Measurements from ENCODE around the gene PRND. TPM values are rescaled to one million over a fixed set of nuclear protein-coding genes. Genes with fewer than 3 reads are reported as not detected.
A peak's percentile ranks its signal among the peaks of the same experiment; 100 is the strongest.

The PRND gene
- total and polyA plus RNA-seq, 11 donors, result 0.06 to 0.45 (median 0.25) TPM; not detected in 7

DNA sequence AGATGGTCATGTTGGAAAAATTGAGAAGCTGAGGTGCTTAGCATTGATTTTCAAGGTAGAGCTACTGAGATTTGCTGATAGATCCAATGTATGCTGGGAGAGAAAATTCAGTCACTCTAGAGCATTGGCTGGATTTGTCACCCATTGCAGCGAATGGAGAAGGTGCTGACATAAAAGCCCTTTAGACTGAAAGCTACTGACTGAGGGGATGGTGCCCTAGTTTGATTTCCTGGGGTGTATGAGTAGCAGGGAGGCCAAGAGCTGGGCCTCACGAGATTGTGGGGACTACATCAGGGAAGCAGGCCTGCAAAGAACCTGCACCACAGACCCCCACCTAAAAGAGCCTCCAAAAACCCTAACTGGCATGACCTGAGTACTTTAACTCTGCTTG lies 23.9 kb upstream of the PRND start:
- no peak for DNase-seq
- Histone ChIP-seq H3K4me1 (peaks cover 0 to 10% (median 0%) of the 10 kb centered on the region in 12 donors), H3K9me3 (no peaks in the 10 kb centered on the region), H3K27me3 (no peaks in the 10 kb centered on the region), H3K4me3 (no peak overlapping the region), H3K36me3 (peaks cover 0 to 48% (median 19%) of the 10 kb centered on the region in 9 donors), H3K27ac (no peak overlapping the region)
- 60 to 78% (median 65%) methylated on average over 2 of the region's 2 CpGs for WGBS, 4 donors
- TF ChIP-seq, protein P1, sequence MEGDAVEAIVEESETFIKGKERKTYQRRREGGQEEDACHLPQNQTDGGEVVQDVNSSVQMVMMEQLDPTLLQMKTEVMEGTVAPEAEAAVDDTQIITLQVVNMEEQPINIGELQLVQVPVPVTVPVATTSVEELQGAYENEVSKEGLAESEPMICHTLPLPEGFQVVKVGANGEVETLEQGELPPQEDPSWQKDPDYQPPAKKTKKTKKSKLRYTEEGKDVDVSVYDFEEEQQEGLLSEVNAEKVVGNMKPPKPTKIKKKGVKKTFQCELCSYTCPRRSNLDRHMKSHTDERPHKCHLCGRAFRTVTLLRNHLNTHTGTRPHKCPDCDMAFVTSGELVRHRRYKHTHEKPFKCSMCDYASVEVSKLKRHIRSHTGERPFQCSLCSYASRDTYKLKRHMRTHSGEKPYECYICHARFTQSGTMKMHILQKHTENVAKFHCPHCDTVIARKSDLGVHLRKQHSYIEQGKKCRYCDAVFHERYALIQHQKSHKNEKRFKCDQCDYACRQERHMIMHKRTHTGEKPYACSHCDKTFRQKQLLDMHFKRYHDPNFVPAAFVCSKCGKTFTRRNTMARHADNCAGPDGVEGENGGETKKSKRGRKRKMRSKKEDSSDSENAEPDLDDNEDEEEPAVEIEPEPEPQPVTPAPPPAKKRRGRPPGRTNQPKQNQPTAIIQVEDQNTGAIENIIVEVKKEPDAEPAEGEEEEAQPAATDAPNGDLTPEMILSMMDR (IDR thresholded peaks at IDR 0.05), result no peak
- no peak for TF ChIP-seq POLR2A (IDR thresholded peaks at IDR 0.05)
- ATAC-seq, result no peak
- intact Hi-C loops (cut with DNase I), result no loop called here

DNA sequence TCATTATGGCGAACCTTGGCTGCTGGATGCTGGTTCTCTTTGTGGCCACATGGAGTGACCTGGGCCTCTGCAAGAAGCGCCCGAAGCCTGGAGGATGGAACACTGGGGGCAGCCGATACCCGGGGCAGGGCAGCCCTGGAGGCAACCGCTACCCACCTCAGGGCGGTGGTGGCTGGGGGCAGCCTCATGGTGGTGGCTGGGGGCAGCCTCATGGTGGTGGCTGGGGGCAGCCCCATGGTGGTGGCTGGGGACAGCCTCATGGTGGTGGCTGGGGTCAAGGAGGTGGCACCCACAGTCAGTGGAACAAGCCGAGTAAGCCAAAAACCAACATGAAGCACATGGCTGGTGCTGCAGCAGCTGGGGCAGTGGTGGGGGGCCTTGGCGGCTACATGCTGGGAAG lies 22.5 kb upstream of the PRND start:
- no peaks in the 10 kb centered on the region for H3K27me3 ChIP-seq
- intact Hi-C loops (cut with DNase I), result no loop called here
- 96 to 100% (median 97%) methylated on average over 9 of the region's 9 CpGs for WGBS, 4 donors
- TF ChIP-seq POLR2A (IDR thresholded peaks at IDR 0.05), result no peak
- TF ChIP-seq, protein P1 (IDR thresholded peaks at IDR 0.05), result no peak
- H3K9me3 ChIP-seq, result no peaks in the 10 kb centered on the region
- no peak overlapping the region for H3K27ac ChIP-seq
- DNase-seq, result no peak
- ATAC-seq, result peak in 1 of 4 donors; percentile 35
- H3K36me3 ChIP-seq, result peaks cover 0 to 41% (median 19%) of the 10 kb centered on the region in 9 donors
- no peak overlapping the region for H3K4me3 ChIP-seq
- H3K4me1 ChIP-seq, result peaks cover 0 to 19% (median 7%) of the 10 kb centered on the region in 12 donors

DNA sequence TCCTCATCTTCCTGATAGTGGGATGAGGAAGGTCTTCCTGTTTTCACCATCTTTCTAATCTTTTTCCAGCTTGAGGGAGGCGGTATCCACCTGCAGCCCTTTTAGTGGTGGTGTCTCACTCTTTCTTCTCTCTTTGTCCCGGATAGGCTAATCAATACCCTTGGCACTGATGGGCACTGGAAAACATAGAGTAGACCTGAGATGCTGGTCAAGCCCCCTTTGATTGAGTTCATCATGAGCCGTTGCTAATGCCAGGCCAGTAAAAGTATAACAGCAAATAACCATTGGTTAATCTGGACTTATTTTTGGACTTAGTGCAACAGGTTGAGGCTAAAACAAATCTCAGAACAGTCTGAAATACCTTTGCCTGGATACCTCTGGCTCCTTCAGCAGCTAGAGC lies 21.8 kb upstream of the PRND start:
- Histone ChIP-seq H3K36me3 (peaks cover 0 to 34% (median 19%) of the 10 kb centered on the region in 9 donors), H3K4me3 (no peak overlapping the region), H3K9me3 (no peaks in the 10 kb centered on the region), H3K27me3 (no peaks in the 10 kb centered on the region), H3K4me1 (peaks cover 0 to 23% (median 7%) of the 10 kb centered on the region in 12 donors), H3K27ac (no peak overlapping the region)
- 90 to 98% (median 95%) methylated on average over 3 of the region's 3 CpGs for WGBS, 4 donors
- ATAC-seq (no peak), DNase-seq (no peak)
- TF ChIP-seq POLR2A (IDR thresholded peaks at IDR 0.05), result no peak
- TF ChIP-seq, protein P1 (IDR thresholded peaks at IDR 0.05), result no peak
- intact Hi-C loops (cut with DNase I), result no loop called here

DNA sequence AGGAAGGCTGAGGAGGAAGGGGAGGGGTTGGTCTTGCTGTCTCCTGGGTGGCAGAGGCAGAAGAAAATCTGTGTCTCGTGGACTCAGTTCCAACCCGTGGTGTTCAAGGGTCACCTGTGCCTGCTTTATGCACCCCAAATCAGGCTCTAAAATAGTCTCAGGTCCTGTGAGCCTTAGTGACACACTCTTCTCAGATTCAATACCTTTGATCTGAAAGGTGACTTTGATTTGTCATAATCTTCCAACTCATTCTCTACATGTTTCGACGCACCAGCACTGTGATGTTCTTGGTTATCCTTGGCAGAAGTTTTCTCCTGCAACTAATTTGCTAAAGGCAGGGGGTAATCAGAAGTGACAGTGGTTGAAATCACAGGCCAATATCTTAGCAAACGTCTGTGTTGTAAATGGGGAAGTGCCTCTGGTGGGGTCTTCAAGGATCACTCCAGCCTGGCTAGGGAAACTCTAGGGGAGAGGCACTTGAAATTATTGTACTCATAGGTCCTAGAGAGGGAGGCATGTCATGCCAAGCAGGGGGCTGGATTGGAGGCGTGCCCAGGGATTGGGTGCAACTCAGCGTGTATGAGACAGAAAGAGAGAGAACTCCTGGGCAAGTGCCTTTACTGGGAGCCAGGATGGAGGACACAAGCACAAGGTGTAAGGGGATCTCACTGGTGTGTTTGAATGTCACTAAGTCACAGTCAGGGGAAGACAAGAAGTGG lies 19.0 kb upstream of the PRND start:
- TF ChIP-seq, protein P1 (IDR thresholded peaks at IDR 0.05), result no peak
- TF ChIP-seq POLR2A (IDR thresholded peaks at IDR 0.05), result no peak
- ATAC-seq, result peak in 2 of 4 donors; percentile 18 to 33
- no peak for DNase-seq
- Histone ChIP-seq H3K9me3 (no peaks in the 10 kb centered on the region), H3K4me1 (peaks cover 0 to 16% (median 7%) of the 10 kb centered on the region in 12 donors), H3K27ac (no peak overlapping the region), H3K27me3 (no peaks in the 10 kb centered on the region), H3K4me3 (no peak overlapping the region), H3K36me3 (peaks cover 0 to 28% (median 19%) of the 10 kb centered on the region in 9 donors)
- WGBS, 4 donors, result 68 to 74% (median 70%) methylated on average over 7 of the region's 7 CpGs
- intact Hi-C loops (cut with DNase I), result no loop called here
